Measurements from ENCODE around the gene COL4A6. TPM values are rescaled to one million over a fixed set of nuclear protein-coding genes. Genes with fewer than 3 reads are reported as not detected.

Gene COL4A6
- total and polyA plus RNA-seq, 5 donors, result 7.0 to 18.1 (median 14.0) TPM

DNA sequence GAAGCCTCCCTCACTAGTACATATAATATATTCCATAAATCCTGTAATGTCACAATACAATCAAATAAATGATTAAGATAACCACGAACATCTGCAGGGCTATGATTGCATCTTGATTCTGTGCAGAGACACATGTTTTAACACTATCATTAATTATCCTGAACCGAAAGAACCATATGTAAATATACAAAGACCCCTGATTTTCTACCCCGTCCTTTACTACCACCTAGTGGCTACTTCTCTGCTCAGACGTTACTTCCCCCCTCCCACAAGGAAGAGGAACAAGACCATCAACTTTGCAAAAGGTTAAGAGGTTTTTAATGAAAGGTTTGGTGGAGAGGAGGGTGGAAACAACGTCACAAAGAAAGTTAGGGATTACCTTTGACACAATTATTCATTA is 134.0 kb downstream of the COL4A6 start:
- no peak overlapping the region for H3K27ac ChIP-seq (ENCODE audit: low read length)
- H3K4me3 ChIP-seq (ENCODE audit: low read length), result no peak overlapping the region
- no peaks in the 10 kb centered on the region for H3K4me1 ChIP-seq (ENCODE audit: control insufficient read depth, insufficient read depth, low read length)
- no peaks in the 10 kb centered on the region for H3K9me3 ChIP-seq (ENCODE audit: control insufficient read depth, low read length)
- 8% methylated on average over 5 of the region's 5 CpGs for WGBS
- no peak for ATAC-seq
- intact Hi-C loops (cut with DNase I), result no loop called here
- H3K27me3 ChIP-seq (ENCODE audit: control insufficient read depth, insufficient read depth), result no peaks in the 10 kb centered on the region
- no peak for DNase-seq

GRCh38 chrX:108303682-108304081 is 134.5 kb downstream of the COL4A6 start:
- H3K4me1 ChIP-seq (ENCODE audit: control insufficient read depth, insufficient read depth, low read length), result no peaks in the 10 kb centered on the region
- DNase-seq, result no peak
- H3K27ac ChIP-seq (ENCODE audit: low read length), result no peak overlapping the region
- 34% methylated on average over 2 of the region's 2 CpGs for whole genome bisulfite sequencing
- no peak overlapping the region for H3K4me3 ChIP-seq (ENCODE audit: low read length)
- H3K9me3 ChIP-seq (ENCODE audit: control insufficient read depth, low read length), result no peaks in the 10 kb centered on the region
- H3K27me3 ChIP-seq (ENCODE audit: control insufficient read depth, insufficient read depth), result no peaks in the 10 kb centered on the region
- intact Hi-C loops (cut with DNase I), result no loop called here
- ATAC-seq, result peak; percentile 62 to 80

- Histone ChIP-seq H3K27me3 (ENCODE audit: control insufficient read depth, insufficient read depth) (no peaks in the 10 kb centered on the region), H3K4me3 (ENCODE audit: low read length) (no peak overlapping the region), H3K27ac (ENCODE audit: low read length) (no peak overlapping the region), H3K9me3 (ENCODE audit: control insufficient read depth, low read length) (no peaks in the 10 kb centered on the region), H3K4me1 (ENCODE audit: control insufficient read depth, insufficient read depth, low read length) (no peaks in the 10 kb centered on the region)
- ATAC-seq, result no peak
- no peak for DNase-seq
- intact Hi-C loops (cut with DNase I), result no loop called here
- 48% methylated on average over 1 of the region's 1 CpG for WGBS
These were observed 138.5 kb downstream of the COL4A6 start for GRCh38 chrX:108299704-108300103.

DNA sequence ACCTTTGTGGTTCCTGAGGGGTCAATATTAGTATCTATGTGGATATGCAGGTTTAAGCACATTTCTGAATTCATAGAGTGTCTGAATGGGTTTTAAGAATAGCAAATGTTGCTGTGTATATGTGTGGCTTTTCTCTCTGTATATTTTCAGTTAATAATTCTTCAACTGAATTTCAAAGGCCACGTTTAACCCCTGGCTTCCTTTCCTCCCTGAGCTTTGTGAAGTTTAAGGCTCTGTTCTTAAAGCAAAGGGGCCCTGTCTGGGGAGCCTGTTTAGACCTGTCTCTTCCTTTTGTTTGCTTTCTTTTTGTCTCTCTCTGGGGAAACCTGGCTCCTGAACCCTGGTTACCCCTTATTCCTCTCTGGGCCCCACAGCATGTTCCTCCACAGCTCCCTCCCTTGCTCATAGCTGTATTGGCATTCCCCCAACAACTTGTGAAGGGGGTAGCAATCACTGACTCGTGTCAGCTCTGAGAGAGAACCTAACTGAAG is 139.1 kb downstream of the COL4A6 start:
- no peaks in the 10 kb centered on the region for H3K4me1 ChIP-seq (ENCODE audit: control insufficient read depth, insufficient read depth, low read length)
- ATAC-seq, result no peak
- intact Hi-C loops (cut with DNase I), result no loop called here

GRCh38 chrX:108298165-108298602 is 140.0 kb downstream of the COL4A6 start:
- ATAC-seq (no peak), DNase-seq (peak in 1 of 3 donors; percentile 35)
- H3K4me1 ChIP-seq (ENCODE audit: control insufficient read depth, insufficient read depth, low read length), result no peaks in the 10 kb centered on the region
- H3K27ac ChIP-seq (ENCODE audit: low read length), result no peak overlapping the region
- no peaks in the 10 kb centered on the region for H3K27me3 ChIP-seq (ENCODE audit: control insufficient read depth, insufficient read depth)
- intact Hi-C loops (cut with DNase I), result no loop called here
- no peak overlapping the region for H3K4me3 ChIP-seq (ENCODE audit: low read length)
- no peaks in the 10 kb centered on the region for H3K9me3 ChIP-seq (ENCODE audit: control insufficient read depth, low read length)
- 85% methylated on average over 18 of the region's 18 CpGs for WGBS

More for the DNA sequence above, 139.1 kb downstream of the COL4A6 start:
- H3K27ac ChIP-seq (ENCODE audit: low read length), result no peak overlapping the region
- WGBS, result 13% methylated on average over 2 of the region's 2 CpGs
- H3K27me3 ChIP-seq (ENCODE audit: control insufficient read depth, insufficient read depth), result no peaks in the 10 kb centered on the region
- DNase-seq, result no peak
- H3K9me3 ChIP-seq (ENCODE audit: control insufficient read depth, low read length), result no peaks in the 10 kb centered on the region
- H3K4me3 ChIP-seq (ENCODE audit: low read length), result no peak overlapping the region

- ATAC-seq (no peak), DNase-seq (no peak)
- intact Hi-C loops (cut with DNase I), result no loop called here
- H3K4me1 ChIP-seq (ENCODE audit: control insufficient read depth, insufficient read depth, low read length), result no peaks in the 10 kb centered on the region
- H3K27ac ChIP-seq (ENCODE audit: low read length), result no peak overlapping the region
- H3K27me3 ChIP-seq (ENCODE audit: control insufficient read depth, insufficient read depth), result no peaks in the 10 kb centered on the region
- no peaks in the 10 kb centered on the region for H3K9me3 ChIP-seq (ENCODE audit: control insufficient read depth, low read length)
- H3K4me3 ChIP-seq (ENCODE audit: low read length), result no peak overlapping the region
These were observed 140.9 kb downstream of the COL4A6 start for GRCh38 chrX:108297290-108297689.

DNA sequence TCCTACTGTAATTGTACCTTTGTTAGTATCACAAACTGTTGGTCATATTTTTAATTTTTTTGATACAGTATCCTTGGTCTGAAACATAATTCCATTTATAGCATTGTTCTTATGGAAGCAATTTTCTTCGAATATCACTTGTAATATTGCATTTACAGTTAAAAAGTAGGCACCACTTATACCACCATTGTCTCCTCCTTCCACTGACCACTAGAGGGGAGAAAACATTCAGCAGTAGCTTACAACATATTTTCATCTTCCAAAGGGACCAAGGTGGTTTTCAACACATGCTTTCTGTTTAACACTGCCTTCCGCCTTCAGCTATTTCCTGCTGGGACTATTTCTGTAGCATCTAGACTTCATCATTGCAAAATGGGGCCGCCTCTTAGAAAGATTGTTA is 146.2 kb downstream of the COL4A6 start:
- 86% methylated on average over 3 of the region's 3 CpGs for WGBS
- H3K9me3 ChIP-seq (ENCODE audit: control insufficient read depth, low read length), result no peaks in the 10 kb centered on the region
- H3K4me3 ChIP-seq (ENCODE audit: low read length), result no peak overlapping the region
- no peaks in the 10 kb centered on the region for H3K27me3 ChIP-seq (ENCODE audit: control insufficient read depth, insufficient read depth)
- H3K4me1 ChIP-seq (ENCODE audit: control insufficient read depth, insufficient read depth, low read length), result peaks cover 1% of the 10 kb centered on the region
- intact Hi-C loops (cut with DNase I), result no loop called here
- no peak overlapping the region for H3K27ac ChIP-seq (ENCODE audit: low read length)
- DNase-seq (no peak), ATAC-seq (no peak)

- no peaks in the 10 kb centered on the region for H3K9me3 ChIP-seq (ENCODE audit: control insufficient read depth, low read length)
- peaks cover 1% of the 10 kb centered on the region for H3K4me1 ChIP-seq (ENCODE audit: control insufficient read depth, insufficient read depth, low read length)
- no peak for DNase-seq
- peak in 1 of 2 donors; percentile 25 for ATAC-seq
- WGBS, result 35% methylated on average over 2 of the region's 2 CpGs
- intact Hi-C loops (cut with DNase I), result no loop called here
- no peak overlapping the region for H3K4me3 ChIP-seq (ENCODE audit: low read length)
- no peak overlapping the region for H3K27ac ChIP-seq (ENCODE audit: low read length)
- H3K27me3 ChIP-seq (ENCODE audit: control insufficient read depth, insufficient read depth), result no peaks in the 10 kb centered on the region
These were observed 152.3 kb downstream of the COL4A6 start for GRCh38 chrX:108285918-108286317.

GRCh38 chrX:108285356-108285755 is 152.9 kb downstream of the COL4A6 start:
- H3K4me1 ChIP-seq (ENCODE audit: control insufficient read depth, insufficient read depth, low read length), result peaks cover 1% of the 10 kb centered on the region
- intact Hi-C loops (cut with DNase I), result no loop called here
- no peak overlapping the region for H3K4me3 ChIP-seq (ENCODE audit: low read length)
- WGBS, result 19% methylated on average over 2 of the region's 2 CpGs
- H3K9me3 ChIP-seq (ENCODE audit: control insufficient read depth, low read length), result no peaks in the 10 kb centered on the region
- H3K27ac ChIP-seq (ENCODE audit: low read length), result no peak overlapping the region
- no peaks in the 10 kb centered on the region for H3K27me3 ChIP-seq (ENCODE audit: control insufficient read depth, insufficient read depth)
- DNase-seq (no peak), ATAC-seq (no peak)

GRCh38 chrX:108275732-108276131 is 162.5 kb downstream of the COL4A6 start:
- WGBS, result 72% methylated on average over 4 of the region's 4 CpGs
- DNase-seq (no peak), ATAC-seq (no peak)
- no peak overlapping the region for H3K4me3 ChIP-seq (ENCODE audit: low read length)
- H3K4me1 ChIP-seq (ENCODE audit: control insufficient read depth, insufficient read depth, low read length), result no peaks in the 10 kb centered on the region
- intact Hi-C loops (cut with DNase I), result no loop called here
- H3K9me3 ChIP-seq (ENCODE audit: control insufficient read depth, low read length), result no peaks in the 10 kb centered on the region
- no peak overlapping the region for H3K27ac ChIP-seq (ENCODE audit: low read length)
- H3K27me3 ChIP-seq (ENCODE audit: control insufficient read depth, insufficient read depth), result no peaks in the 10 kb centered on the region

GRCh38 chrX:108271397-108271787 is 166.8 kb downstream of the COL4A6 start:
- H3K4me3 ChIP-seq (ENCODE audit: low read length), result no peak overlapping the region
- no peaks in the 10 kb centered on the region for H3K27me3 ChIP-seq (ENCODE audit: control insufficient read depth, insufficient read depth)
- ATAC-seq (no peak), DNase-seq (no peak)
- WGBS, result 37% methylated on average over 2 of the region's 2 CpGs
- H3K9me3 ChIP-seq (ENCODE audit: control insufficient read depth, low read length), result no peaks in the 10 kb centered on the region
- no peak overlapping the region for H3K27ac ChIP-seq (ENCODE audit: low read length)
- H3K4me1 ChIP-seq (ENCODE audit: control insufficient read depth, insufficient read depth, low read length), result no peaks in the 10 kb centered on the region
- intact Hi-C loops (cut with DNase I), result no loop called here

DNA sequence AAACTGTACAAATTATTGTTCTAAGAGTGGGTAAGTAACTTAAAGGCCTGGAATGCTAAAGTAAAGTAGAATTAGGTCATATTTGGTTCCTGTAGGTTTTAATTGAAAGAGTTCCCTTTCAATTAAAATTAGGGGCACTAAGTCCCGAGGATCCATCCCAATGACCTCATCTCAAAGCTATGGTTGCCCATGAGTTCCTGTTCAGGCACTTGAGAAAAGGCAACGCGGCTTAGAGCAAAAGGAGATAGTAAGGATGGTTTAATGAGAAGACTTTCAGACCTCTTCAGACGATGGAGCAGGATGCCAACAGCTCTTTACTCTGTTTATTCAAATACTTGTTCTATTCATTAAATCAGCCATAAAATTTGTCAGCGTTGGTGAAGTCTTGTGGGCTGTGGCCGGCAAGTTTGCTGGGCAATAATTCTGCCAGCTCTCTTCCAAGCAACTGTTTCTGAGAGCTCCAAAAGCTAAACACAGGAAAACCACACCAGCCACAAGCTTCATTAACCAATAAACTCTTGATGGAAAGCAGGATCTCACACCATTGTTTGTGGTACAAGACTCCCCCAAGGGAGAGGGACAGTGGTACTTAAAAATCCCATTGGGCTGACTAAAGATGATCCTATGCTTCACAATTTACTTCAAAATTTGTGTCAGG is 167.4 kb downstream of the COL4A6 start:
- Histone ChIP-seq H3K4me1 (ENCODE audit: control insufficient read depth, insufficient read depth, low read length) (no peaks in the 10 kb centered on the region), H3K4me3 (ENCODE audit: low read length) (no peak overlapping the region), H3K9me3 (ENCODE audit: control insufficient read depth, low read length) (no peaks in the 10 kb centered on the region), H3K27ac (ENCODE audit: low read length) (no peak overlapping the region), H3K27me3 (ENCODE audit: control insufficient read depth, insufficient read depth) (no peaks in the 10 kb centered on the region)
- WGBS, result 66% methylated on average over 6 of the region's 6 CpGs
- intact Hi-C loops (cut with DNase I), result no loop called here
- DNase-seq (no peak), ATAC-seq (no peak)
